Stimulated activated CD4-positive, alpha-beta T cell treated with anti-CD3 and anti-CD28 coated beads, Interleukin-4, amount 100 ng/mL, for 1 hour (primary cell): Measurements from ENCODE around the gene SPATA7.
"Not testable (repeated sequence)": the region's sequence is repeated elsewhere in the genome, so short reads cannot be mapped to it uniquely, and the experiment has no call there.

Experiments used
- DNase-seq: peaks from one replicate; pipeline ENCODE4 v3.0.0-alpha.2; 2020

Gene SPATA7

GRCh38 chr14:88385212-88386101, at the start of gene SPATA7:
TSS of gene SPATA7 (plus strand) at chr14:88385657. CDS start at chr14:88385819, 162 bp downstream.
- peak; percentile 80 for DNase-seq

- no peak for DNase-seq
Observed at GRCh38 chr14:88340357-88340756, 45.1 kb upstream of the SPATA7 start.

DNA sequence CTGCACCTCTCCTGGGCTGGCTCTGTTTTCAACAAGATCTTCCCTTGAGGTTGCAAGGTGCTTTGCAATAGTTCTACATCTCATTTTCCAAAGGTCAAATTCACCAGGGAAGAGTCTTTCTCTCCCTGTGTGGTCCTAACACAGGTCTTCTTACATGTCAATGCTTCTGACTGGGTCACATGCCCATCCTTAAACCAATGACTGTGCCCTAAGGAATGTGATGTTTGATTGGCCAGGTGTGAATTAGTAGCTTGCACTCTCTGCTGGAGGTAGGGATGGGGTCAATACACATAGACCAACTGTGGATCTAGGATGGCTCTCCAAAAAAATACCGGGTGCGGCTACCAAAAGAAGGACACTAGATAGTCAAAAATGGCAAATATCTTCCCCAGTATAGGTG, 42.5 kb upstream of the SPATA7 start:
- DNase-seq: no peak

DNA sequence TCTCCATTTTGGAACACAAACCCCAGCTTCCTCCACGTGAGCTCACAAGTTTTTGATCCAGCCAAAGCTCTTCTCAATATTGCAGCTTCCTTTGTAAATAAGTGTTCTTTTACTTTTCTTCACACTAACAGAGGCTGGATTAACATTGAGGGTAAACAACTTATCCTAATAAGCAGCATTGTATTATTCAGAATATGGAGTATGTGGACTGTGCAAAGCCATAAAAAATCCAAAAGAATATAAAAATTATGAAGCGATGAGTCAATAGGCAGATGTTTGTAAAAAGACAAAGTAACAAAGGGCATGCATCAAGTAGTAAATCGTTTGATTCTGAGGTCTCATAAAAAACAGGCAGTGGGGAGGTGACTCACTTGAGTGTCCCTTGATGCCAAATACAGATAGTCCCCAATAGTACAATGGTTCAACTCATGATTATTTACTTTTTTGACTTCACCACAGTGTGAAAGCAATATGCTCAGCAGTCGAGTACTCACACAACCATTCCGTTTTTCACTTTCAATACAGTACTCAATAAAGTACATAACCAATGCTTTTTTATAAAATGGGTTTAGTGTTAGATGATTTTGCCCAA, 39.3 kb upstream of the SPATA7 start:
- DNase-seq: no peak

DNA sequence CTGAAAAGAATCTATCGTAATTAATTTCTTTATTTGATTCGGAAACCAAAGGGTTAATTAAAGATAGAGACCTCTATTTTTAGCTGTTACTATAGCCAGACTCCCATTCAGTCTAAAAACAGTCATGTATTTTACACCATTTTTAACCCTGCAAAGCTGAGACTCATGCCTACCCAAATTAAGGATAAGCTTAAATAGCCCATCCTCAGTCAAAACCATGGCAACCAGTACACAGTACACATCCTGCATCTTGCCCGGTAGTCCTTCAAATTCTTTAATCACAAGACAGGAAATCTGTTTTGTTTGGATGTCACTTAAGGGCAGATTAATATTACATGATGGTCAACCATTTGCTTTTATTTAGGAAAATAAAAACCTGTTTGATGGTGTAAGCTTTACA, 36.9 kb upstream of the SPATA7 start:
- DNase-seq: no peak

DNA sequence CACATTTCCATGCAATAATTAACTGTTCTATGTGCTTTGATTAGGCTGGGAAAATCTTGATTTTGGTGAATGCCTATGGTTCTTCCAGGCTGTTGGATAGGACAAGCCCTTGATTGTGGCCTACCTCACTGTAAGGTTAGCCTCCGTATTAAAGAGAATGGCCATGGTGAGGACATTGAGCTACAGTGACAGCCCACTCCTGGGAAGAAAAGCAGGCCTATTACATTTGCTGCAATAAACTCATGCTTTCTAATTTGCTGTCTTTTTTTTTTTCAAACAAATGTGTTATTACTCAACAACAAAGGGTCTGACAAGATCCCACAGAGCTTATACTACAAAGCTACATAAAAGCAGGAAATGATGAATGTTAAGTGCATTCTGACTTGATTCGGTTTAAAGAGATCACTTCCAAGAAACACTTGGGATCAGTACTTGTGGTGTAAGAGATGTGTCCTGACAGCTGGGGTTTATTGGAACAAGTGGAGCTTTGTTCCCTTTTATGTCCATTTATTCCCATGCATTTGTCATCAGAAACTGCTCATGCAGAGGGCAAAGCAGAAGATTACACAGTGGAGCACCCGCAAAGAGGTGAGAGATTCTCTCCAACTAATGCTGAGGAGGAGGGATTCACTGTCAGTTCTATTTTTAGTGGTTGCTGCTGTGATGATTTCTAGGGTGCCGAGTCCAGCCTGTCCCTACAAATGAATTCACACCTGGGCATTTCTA, 33.3 kb upstream of the SPATA7 start:
- no peak for DNase-seq

DNA sequence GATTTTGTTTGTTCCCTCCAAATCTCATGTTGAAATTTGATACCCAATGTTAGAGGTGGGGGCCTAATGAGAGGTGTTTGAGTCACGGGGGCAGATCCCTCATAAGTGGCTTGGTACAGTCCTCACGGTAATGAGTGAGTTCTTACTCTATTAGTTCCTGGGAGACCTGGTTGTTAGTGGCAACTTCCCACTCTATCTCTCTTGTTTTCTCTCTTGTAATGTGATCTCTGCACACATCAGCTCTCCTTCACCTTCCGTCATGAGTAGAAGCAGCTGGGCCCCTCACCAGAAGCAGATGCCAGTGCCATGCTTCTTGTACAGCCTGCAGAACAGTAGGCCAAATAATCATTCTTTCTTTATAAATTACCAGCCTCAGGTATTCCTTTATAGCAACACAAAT, 32.8 kb upstream of the SPATA7 start:
- DNase-seq: no peak

- DNase-seq: no peak
Observed at GRCh38 chr14:88354358-88354757, 31.1 kb upstream of the SPATA7 start.

- DNase-seq: no peak
Observed at GRCh38 chr14:88359500-88359899, 26.0 kb upstream of the SPATA7 start.

- no peak for DNase-seq
Observed at GRCh38 chr14:88363644-88364043, 21.8 kb upstream of the SPATA7 start.

GRCh38 chr14:88364710-88365413, 20.6 kb upstream of the SPATA7 start:
- DNase-seq: no peak

DNA sequence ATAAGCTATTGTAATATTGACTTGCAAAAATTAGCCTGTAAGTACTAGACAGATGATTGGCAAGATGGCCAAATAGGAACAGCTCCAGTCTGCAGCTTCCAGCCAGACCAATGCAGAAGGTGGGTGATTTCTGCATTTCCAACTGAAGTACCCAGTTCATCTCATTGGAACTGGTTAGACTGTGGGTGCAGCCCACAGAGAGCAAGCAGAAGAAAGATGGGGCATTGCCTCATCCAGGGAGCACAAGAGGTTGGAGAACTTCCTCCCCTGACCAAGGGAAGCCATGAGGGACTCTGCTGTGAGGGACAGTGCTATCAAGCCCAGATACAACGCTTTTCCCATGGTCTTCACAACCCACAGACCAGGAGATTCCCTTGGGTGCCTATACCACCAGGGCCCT, 16.0 kb upstream of the SPATA7 start:
- no peak for DNase-seq

- DNase-seq: no peak
Observed at GRCh38 chr14:88379706-88380343, 5.6 kb upstream of the SPATA7 start.

- DNase-seq: no peak
Observed at GRCh38 chr14:88380405-88380804, 5.1 kb upstream of the SPATA7 start.

GRCh38 chr14:88381634-88382033, 3.8 kb upstream of the SPATA7 start:
- DNase-seq: not testable (repeated sequence)

DNA sequence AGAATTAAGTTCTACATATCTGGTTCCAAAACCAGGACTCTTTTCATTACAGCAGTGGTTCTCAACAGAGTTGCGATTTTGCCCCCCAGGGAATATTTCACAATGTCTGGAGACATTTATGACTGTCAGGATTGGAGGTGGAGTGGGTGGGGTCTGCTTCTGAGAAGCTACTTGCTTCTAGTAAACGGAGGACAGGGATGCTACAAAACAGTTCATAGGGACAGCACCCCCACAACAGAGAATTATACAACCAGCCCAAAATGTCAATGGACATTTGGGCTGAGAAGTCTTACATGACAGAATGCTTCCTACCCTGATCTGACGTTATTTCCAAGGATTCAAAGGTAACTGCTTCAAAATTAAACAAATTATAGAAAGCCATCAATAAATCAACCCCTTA, 739 bp upstream of the SPATA7 start:
- DNase-seq: no peak

DNA sequence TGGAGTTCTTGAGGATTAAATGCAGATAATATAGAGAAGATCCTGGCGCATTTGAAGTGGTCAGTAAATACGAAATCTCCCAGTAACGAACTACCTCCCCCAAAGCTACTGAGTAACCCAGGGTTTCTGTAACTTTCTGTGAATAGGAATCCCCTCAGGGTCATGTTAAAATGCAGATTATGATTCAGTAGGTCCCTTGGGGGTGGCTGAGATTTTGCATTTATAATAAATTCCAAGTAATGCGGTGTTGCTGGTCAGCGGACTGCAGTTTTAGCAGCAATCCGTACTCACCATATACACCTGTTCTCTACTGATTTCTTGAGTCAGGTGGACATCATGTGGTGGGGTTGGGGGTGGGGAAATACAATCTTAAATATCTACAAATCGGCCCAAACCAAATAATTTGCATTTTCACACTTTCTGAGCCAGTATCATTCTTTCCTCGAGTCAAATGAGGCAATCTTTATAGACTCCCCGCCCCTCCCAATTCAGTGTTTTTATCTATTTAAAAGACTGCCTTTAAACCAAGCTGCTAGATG, 868 bp downstream of the SPATA7 start:
- DNase-seq: no peak

- no peak for DNase-seq
Observed at GRCh38 chr14:88388741-88389282, 3.4 kb downstream of the SPATA7 start.

GRCh38 chr14:88392609-88393008, 7.2 kb downstream of the SPATA7 start:
- DNase-seq: no peak

- no peak for DNase-seq
Observed at GRCh38 chr14:88411039-88411438, 25.6 kb downstream of the SPATA7 start.

DNA sequence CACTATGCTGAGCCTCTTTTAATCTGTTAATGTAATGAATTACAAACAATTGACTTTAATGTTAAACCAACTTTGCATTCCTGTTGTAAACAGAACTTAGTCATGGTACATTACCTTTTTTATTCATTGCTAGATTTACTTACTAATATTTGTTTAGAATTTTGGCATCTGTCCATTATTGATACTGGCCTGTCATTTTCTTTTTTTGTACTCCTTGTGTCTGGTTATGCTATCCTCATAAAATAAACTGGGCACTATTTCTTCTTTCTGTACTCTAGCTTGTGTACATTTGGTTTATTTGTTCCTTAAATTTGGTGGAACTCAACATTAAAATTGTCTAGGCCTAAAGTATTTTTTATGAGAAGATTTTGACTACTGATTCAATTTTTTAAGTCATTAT, 32.1 kb downstream of the SPATA7 start:
- DNase-seq: no peak

GRCh38 chr14:88420187-88420586, 34.7 kb downstream of the SPATA7 start:
- DNase-seq: no peak
